GM13977 (cell line): Measurements from ENCODE around the gene MYB.

ENCODE experiments used
- DNase-seq: peaks from one replicate; pipeline ENCODE4 v3.0.0; 2012; ENCODE audit warnings: low spot score
- in situ Hi-C: fragments of 300-500 bp; cut with MboI; formaldehyde crosslinking; loops from one replicate; pipeline ENCODE4 v1.12.0; 2022; ENCODE audit warnings: low sequenced_read_pairs, low pct_unique_long_range_greater_than_20kb, mixed read lengths, inconsistent platforms; ENCODE audit not compliant: unreplicated experiment
- TF ChIP-seq, protein P1 (sequence below): IDR thresholded peaks from 2 replicates; pipeline ENCODE4 v1.5.1; 2012; ENCODE audit warnings: mild to moderate bottlenecking, control low read depth; ENCODE audit not compliant: insufficient read depth; ENCODE audit errors: extremely low read depth, missing control alignments

MYB gene

DNA sequence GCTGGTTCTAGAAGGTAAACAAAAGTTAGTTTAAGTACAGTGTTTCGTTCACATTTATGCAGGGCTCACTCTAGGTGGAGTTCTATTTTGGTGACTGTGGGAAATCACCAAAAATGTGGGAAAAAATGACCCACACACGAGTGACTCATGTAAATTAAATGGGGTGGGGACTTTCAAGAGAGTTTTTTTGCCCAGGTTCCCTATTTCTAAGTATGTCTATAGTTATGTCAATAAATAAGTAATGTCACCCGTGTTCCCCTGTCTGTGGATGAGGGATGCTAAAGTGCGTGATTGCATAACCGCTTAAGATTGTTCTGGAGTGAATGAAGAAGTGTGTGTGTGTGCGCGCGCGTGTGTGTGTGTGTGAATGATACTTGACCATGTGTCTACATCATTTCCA lies 69.1 kb downstream of the MYB start:
- TF ChIP-seq, protein P1, sequence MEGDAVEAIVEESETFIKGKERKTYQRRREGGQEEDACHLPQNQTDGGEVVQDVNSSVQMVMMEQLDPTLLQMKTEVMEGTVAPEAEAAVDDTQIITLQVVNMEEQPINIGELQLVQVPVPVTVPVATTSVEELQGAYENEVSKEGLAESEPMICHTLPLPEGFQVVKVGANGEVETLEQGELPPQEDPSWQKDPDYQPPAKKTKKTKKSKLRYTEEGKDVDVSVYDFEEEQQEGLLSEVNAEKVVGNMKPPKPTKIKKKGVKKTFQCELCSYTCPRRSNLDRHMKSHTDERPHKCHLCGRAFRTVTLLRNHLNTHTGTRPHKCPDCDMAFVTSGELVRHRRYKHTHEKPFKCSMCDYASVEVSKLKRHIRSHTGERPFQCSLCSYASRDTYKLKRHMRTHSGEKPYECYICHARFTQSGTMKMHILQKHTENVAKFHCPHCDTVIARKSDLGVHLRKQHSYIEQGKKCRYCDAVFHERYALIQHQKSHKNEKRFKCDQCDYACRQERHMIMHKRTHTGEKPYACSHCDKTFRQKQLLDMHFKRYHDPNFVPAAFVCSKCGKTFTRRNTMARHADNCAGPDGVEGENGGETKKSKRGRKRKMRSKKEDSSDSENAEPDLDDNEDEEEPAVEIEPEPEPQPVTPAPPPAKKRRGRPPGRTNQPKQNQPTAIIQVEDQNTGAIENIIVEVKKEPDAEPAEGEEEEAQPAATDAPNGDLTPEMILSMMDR, result no peak
- no peak for DNase-seq
- in situ Hi-C loops, result no loop called here

DNA sequence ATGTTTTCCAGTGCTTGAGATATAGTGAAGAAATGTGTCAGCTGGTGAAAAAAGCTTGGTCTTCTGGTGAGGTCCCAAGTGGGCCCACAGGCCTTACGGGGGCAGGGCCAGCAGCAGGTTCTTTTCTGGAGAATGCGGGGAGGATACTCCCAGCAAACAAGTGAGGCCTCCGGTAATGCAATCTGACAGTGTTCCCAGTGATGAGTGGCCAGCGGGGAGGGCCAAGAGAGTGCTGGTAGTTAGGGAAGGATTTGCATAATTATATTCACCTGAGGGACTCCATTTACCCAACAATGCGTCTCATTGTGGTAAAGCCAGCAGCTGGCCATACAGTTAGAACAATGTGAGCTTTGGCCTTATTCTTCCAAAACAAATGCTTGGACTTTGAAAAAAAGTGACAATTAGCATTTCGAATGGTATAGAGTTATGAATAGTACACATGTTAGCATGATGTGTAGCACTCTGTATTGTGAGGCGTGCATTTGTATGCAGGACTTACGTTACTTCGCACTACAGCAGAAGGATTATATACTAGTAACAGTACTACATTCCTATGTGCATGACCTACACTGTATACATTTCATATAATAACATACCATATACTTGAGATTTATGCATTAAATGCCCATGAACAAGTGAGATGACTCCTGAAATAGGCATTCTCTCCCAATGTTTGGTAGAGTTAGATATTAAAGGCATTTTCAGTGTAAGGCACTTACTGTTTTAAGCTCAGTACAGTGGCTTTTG lies 69.8 kb downstream of the MYB start:
- TF ChIP-seq, protein P1, result no peak
- DNase-seq, result no peak
- in situ Hi-C loops, result no loop called here

DNA sequence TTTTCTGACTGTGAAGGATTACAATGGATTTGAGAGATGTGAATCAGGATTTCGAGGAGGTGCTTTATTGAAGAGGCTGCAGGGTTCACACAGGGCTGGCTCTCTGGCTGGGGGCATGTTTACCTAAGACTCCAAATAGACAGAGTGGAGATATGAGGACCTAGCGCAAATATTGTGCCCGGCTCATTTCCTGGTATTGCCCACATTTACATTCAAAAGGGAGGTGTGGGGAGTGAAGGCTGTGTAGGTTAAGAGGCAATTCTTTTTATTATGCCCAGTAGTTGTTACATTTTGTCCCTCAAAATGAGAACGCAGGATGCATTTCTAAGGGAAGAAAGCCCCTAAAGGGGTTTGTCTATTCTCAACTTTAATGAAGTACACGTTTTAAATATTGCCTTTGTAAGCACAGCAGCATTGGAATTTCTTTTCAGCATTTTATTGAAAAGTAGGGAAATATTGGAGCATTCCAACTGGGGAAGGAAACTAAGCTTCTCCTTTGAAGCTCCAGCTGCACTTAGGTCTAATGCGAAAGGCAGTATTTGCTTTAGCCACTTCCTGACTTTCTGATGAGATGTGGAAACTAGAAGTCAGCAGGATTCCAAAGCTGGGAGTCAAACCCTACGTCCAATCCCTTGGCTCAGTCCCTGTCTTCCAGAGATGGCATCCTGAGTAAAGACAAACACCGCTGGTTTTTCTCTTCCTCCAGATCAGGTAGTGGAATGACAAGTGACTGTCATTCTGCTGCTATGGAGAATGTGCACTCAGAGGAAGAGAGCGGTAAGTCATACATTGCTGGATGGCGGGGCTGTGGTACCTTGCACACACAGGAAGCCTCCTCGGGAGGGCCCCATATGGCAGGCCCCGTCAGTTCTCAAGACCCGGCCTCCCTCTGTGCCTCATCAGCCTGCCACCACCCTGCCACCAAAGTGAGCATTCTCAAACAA lies 70.7 kb downstream of the MYB start:
- in situ Hi-C loops, result no loop called here
- DNase-seq, result no peak
- TF ChIP-seq, protein P1, result no peak

DNA sequence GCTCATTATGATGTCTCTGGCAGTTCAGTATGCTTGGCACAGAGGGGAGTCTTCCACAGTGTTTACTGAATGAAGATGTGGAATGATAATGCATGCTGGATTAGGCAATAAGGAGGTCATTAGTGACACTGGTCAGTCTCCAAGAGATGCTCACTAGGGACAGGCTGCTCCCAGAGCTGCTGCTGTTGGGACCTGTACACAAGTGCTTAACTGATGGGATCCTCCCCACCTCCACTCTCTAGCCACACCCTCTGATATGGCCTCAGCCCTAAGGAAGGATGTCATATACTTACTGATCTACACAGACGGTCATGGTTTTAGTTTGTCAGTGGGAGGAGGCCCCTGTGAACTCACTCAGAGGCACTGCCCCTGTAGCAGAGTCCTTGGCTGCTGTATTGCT lies 73.4 kb downstream of the MYB start:
- in situ Hi-C loops, result no loop called here
- DNase-seq, result no peak
- TF ChIP-seq, protein P1, result no peak

DNA sequence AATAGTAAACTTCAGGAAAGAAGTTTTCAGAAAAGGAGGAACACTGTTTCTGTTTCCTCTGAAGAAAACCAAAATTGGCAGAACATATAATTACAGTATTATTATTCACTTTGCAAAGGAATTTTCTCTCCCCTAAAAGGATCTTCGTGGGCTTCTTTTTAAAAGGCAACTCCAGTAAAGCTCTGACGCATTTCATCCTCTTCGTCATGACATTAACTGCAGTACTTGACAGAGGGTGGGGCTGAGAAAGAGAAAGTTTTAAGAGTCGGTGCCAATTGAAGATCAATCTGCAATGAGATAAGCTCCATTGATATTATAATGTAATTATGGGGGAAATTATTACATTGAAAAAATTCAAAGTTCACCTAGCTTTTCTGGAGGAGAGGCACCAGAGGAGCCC lies 75.8 kb downstream of the MYB start:
- in situ Hi-C loops, result no loop called here
- DNase-seq, result no peak

DNA sequence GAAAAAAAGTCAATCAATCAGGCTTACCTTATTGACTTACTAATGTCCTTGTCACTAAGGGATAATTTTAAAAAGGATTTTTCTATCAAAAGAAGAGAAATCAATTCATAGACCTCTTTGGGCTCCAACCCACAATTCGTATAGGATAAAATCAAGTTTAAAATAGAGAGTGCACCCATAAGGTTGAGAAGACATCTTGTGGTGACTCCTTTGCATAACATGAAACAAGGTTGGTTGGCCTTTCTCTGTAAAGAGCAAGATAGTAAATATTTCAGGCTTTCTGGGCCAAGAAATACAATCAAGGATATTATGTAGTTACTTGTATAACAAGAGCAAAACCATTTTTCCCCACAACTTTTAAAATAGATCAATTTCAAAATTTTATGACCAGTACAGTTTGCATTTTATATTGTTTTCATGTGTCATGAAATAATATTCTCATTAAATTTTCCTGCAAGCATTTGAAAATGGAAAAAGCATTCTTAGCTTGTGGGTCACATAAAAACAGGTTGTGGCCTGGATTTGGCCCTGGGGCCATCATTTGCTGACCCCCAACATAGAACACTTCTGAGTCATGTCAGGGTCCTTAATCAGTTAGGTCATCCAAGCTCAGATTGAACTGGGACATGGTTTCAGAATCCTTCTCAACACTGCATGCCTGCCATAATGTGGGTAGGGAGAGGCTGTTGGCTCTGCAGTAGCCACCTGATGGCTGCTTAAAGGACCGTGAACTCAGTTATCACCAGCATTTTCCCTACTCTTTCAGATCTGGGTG lies 76.7 kb downstream of the MYB start:
- TF ChIP-seq, protein P1, result peak; percentile 31
- no peak for DNase-seq
- in situ Hi-C loops, result no loop called here

More for the DNA sequence above, 75.8 kb downstream of the MYB start:
- TF ChIP-seq, protein P1, result no peak
